WTC11 (cell line): ENCODE results near the gene GFRA1.

ENCODE experiments used
- CREB1 ChIP-seq: sonication (generic); formaldehyde crosslinking; IDR thresholded peaks from 2 replicates; pipeline ENCODE4 v1.8.0; 2023; ENCODE audit warnings: mild to moderate bottlenecking, missing genetic modification reagents
- CTCF ChIP-seq: fragments of 200-600 bp; IDR thresholded peaks from 2 replicates; pipeline ENCODE4 v1.8.0; 2022; ENCODE audit warnings: antibody characterized with exemption
- FOXP4 ChIP-seq: sonication (generic); formaldehyde crosslinking; IDR thresholded peaks from 2 replicates; pipeline ENCODE4 v1.8.0; 2022; ENCODE audit warnings: mild to moderate bottlenecking, missing genetic modification reagents
- IRF2 ChIP-seq: sonication (generic); formaldehyde crosslinking; IDR thresholded peaks from 2 replicates; pipeline ENCODE4 v1.8.0; 2022; ENCODE audit warnings: low read depth, missing genetic modification reagents, borderline replicate concordance
- JUN ChIP-seq: sonication (generic); formaldehyde crosslinking; IDR thresholded peaks from 2 replicates; pipeline ENCODE4 v1.8.0; 2023; ENCODE audit warnings: mild to moderate bottlenecking, missing genetic modification reagents
- OVOL2 ChIP-seq: fragments of 250-450 bp; sonication (Bioruptor Pico); IDR thresholded peaks from 2 replicates; pipeline ENCODE4 v1.9.0; 2021; ENCODE audit warnings: mild to moderate bottlenecking, borderline replicate concordance
- SP1 ChIP-seq: sonication (generic); formaldehyde crosslinking; conservative IDR thresholded peaks from 2 replicates; pipeline ENCODE4 v1.8.1; 2022; ENCODE audit warnings: missing genetic modification reagents
- USF1 ChIP-seq: sonication (generic); formaldehyde crosslinking; IDR thresholded peaks from 2 replicates; pipeline ENCODE4 v1.8.0; 2022; ENCODE audit warnings: mild to moderate bottlenecking, missing genetic modification reagents
- ZBTB21 ChIP-seq: sonication (generic); formaldehyde crosslinking; IDR thresholded peaks from 2 replicates; pipeline ENCODE4 v1.8.1; 2023; ENCODE audit warnings: mild to moderate bottlenecking, missing genetic modification reagents, borderline replicate concordance
- ZNF416 ChIP-seq: fragments of 250-450 bp; sonication (Bioruptor Pico); IDR thresholded peaks from 2 replicates; pipeline ENCODE4 v1.9.0; 2021; ENCODE audit warnings: mild to moderate bottlenecking, inconsistent platforms
- TF ChIP-seq, protein P1 (sequence below): sonication (generic); formaldehyde crosslinking; IDR thresholded peaks from 2 replicates; pipeline ENCODE4 v1.8.0; 2022; ENCODE audit warnings: mild to moderate bottlenecking, missing genetic modification reagents
- TF ChIP-seq, protein P2 (sequence below): sonication (generic); formaldehyde crosslinking; IDR thresholded peaks from 2 replicates; pipeline ENCODE4 v1.8.0; 2023; ENCODE audit warnings: missing genetic modification reagents

DNA sequence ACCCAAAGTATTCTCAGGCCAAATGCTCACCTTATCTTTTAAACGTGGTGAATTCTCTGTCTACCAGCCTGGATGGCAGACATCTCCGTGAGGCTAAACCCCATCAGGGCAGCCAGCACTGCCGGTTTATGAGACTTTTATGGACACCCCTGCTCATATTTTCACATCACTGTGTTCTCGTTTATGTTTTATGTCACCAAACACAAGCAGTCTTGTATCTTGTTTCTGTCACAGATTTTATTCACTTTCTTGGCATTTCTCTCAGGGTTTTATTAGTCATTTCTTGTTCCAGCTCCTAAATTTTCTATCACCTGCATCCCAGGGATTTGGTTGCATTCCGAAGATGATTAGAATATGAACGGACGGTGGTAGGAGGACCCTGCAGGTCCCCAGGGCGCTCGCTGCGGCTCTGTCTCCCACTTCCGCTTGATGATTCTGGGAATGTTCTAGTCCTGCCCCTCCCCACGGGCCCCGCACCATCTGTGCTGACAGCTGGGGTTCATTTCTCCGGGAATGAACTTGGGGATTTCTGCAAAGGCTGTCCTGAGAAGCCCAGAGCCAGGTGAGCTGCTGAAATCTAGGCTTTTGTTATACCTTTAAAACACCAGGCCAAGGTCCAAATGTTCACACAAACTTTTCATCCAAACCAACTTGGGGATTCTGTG, 217.6 kb downstream of the GFRA1 start:
- TF ChIP-seq CTCF (no peak), JUN (CRISPR knock-in tag) (no peak), FOXP4 (CRISPR knock-in tag) (no peak), USF1 (CRISPR knock-in tag) (no peak), ZNF416 (no peak), OVOL2 (CRISPR knock-in tag) (no peak), ZBTB21 (CRISPR knock-in tag) (no peak), SP1 (CRISPR knock-in tag) (no peak), CREB1 (CRISPR knock-in tag) (no peak), IRF2 (CRISPR knock-in tag) (no peak)
- TF ChIP-seq, protein P1, sequence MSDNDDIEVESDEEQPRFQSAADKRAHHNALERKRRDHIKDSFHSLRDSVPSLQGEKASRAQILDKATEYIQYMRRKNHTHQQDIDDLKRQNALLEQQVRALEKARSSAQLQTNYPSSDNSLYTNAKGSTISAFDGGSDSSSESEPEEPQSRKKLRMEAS (CRISPR knock-in tag): no peak
- TF ChIP-seq, protein P2, sequence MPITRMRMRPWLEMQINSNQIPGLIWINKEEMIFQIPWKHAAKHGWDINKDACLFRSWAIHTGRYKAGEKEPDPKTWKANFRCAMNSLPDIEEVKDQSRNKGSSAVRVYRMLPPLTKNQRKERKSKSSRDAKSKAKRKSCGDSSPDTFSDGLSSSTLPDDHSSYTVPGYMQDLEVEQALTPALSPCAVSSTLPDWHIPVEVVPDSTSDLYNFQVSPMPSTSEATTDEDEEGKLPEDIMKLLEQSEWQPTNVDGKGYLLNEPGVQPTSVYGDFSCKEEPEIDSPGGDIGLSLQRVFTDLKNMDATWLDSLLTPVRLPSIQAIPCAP (CRISPR knock-in tag): no peak
